Measurements from ENCODE around the gene KIAA0319L. TPM values are rescaled to one million over a fixed set of nuclear protein-coding genes. Genes with fewer than 3 reads are reported as not detected.
"Not testable (repeated sequence)": the region's sequence is repeated elsewhere in the genome, so short reads cannot be mapped to it uniquely, and the experiment has no call there.

Gene KIAA0319L
- total RNA-seq, 1 donor from 2014 or later, result 80.3 TPM

DNA sequence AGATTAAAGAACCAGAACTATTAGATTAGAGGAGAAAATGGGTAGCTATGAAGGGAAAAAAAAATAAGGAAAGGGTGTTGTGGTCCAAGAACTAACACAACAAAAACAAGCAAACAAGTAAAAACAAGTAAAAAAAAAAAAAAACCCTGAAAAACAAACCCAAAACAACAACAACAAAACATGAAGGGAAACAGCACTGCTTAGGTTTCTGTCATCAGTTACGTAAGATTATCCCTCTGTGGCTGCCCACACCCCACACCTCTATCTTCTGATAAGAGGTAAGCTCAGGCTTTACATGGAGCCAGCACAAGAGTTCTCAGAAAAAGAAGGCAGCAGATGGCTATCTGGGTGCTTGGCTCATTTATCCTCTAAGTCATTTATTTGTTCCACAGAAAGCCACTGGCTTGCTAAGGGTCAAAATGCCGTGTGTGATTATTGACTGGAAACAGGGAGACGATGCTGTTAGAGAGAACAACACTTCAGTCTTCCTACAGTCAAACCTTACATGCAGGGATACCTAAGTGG, 57.5 kb downstream of the KIAA0319L start:
- intact Hi-C loops (cut with micrococcal nuclease), result loop anchor here (1.0 kb wide), 1 partner anchor 8 kb away; no protein-coding TSS in a partner anchor

DNA sequence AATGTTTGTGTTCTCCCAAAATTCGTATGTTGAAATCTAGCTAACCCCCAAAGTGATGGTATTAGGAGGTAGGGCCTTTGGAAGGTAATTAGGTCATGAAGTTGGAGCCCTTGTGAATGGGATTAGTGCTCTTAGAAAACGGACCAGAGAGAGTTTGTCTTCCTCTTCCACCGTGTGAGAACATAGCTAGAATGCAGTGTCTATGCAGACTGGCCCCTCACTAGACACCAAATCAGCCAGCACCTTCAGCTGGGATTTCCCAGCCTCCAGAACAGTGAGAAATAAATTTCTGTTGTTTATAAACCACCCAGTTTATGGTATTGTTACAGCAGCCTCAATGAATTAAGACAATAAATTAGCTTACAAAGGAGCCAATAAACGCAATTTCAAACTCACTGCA, 58.0 kb downstream of the KIAA0319L start:
- intact Hi-C loops (cut with micrococcal nuclease), result loop anchor here (1.0 kb wide), 1 partner anchor 8 kb away; no protein-coding TSS in a partner anchor

GRCh38 chr1:35497571-35497970, 59.6 kb downstream of the KIAA0319L start:
- intact Hi-C loops (cut with micrococcal nuclease), result no loop called here

GRCh38 chr1:35490250-35490649, 67.0 kb downstream of the KIAA0319L start:
- intact Hi-C loops (cut with micrococcal nuclease), result no loop called here

DNA sequence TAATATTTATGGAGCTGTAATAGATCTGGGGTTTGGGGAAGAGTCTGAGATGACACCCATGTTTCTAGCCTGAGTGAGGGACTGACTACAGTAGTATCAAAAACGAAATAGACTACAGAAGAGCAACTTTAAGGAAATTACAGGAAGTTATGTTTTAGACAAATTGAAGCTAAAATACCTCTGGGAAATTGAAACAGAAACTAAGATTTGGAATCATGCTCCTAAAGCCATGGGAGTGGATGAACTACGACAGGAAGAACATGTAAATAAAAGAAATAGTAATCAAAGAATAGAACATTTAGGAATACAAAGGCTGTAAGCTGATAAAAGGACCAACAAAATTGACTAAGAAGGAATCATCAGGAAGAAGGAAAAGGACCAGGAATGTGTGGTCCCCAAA, 68.9 kb downstream of the KIAA0319L start:
- intact Hi-C loops (cut with micrococcal nuclease), result no loop called here

DNA sequence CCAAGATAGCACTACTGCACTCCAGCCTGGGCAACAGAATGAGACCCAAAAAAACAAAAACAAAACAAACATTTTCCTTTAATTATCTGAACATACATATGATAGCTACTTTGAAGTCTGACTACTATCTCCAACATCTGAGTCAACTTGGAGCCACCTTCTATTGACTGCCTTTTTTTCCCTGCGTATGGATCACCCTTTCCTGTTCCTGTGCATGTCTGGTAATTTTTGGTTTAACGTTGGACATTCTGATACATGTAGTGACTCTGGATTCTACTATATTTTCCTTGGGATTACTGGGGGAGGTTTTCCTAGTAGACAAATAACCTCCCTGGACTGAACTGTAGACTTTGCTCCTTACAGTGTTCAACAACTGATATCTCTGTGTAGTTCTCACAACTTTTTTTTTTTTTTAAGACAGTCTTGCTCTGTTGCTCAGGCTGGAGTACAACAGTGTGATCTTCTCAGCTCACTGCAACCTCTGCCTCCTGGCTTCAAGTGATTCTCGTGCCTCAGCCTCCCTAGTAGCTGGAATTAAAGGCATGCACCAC, 70.3 kb downstream of the KIAA0319L start:
- intact Hi-C loops (cut with micrococcal nuclease), result no loop called here

- intact Hi-C loops (cut with micrococcal nuclease), result no loop called here
These were observed 76.0 kb downstream of the KIAA0319L start for GRCh38 chr1:35481229-35481628.

DNA sequence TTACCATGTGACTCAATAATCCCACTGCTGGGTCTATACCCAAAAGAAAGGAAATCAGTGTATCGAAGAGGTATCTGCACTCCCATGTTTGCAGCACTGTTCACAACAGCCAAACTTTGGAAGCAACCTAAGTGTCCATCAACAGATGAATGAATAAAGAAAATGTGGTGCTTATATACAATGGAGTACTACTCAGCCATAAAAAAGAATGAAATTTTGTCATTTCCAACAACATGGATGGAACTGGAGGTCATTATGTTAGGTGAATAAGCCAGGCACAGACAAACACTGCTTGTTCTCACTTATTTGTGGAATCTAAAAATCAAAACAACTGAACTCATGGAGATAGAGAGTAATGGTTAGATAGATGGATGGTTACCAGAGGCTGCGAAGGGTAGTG, 79.3 kb downstream of the KIAA0319L start:
- intact Hi-C loops (cut with micrococcal nuclease), result no loop called here

- intact Hi-C loops (cut with micrococcal nuclease), result no loop called here
These were observed 81.1 kb downstream of the KIAA0319L start for GRCh38 chr1:35475856-35476674.

- intact Hi-C loops (cut with micrococcal nuclease), result no loop called here
These were observed 81.8 kb downstream of the KIAA0319L start for GRCh38 chr1:35475356-35475755.

DNA sequence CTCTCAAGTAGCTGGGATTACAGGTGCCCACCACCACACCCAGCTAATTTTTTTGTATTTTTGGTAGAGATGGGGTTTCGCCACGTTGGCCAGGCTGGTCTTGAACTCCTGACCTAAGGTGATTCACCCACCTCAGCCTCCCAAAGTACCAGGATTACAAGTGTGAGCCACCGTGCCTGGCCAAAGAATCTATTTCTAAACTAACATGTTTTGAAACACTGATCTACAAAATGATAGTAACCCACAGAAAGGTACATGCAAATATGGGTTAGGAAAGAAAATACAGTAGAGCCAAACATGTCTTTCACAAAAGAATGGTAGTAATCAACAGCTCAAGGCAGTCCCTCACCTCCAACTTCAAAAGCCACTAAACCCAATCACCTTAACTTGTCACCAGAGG, 84.0 kb downstream of the KIAA0319L start:
- intact Hi-C loops (cut with micrococcal nuclease), result not testable (repeated sequence)

DNA sequence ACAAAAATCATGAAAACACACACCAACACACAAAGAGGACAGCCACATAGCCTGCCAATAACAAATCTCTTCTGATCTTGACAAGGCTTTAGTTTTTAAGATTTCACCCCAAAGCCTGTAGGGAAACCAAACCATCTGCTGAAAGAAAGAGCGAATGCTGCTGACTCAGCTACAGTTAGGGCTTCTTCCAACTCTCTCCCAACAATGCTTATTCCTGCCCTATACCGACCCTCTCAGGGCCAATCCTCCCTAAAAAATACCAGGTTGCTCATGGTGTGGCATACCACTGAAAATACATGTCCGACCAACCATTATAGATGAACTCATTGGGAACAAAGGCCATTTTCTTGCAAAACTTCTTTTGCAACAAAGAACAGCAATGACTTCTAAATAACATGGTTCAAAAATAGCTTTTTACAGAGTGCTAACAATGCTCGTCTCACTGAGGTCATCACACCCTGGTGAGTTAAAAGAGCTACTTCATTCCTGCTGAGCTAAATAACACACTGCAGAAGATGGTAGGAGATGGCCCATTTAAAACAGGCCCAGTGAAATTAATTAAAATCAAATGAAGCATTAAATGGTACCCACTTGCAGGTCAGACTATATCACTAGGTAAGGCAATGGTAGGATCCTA, 86.1 kb downstream of the KIAA0319L start:
- intact Hi-C loops (cut with micrococcal nuclease), result no loop called here

DNA sequence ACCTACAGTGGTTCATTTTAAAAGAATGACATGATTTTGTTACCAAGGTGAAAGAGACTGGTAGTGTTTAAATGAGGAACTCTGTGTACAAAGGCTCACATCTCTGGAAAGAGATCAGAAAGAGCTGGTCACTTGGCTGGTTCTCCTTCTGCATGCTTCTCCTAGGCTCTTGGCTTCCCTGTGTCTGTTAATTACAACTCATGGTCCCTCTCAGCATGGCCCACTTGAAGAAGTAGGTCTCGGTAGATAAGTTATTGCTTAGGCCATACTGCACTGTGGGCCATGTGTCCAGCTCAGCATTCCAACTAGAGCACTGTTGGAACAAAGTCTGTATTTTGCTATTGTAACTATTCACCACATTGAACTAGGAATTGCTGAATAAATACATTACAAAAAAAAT, 91.1 kb downstream of the KIAA0319L start:
- intact Hi-C loops (cut with micrococcal nuclease), result no loop called here

GRCh38 chr1:35463749-35464148, 93.5 kb downstream of the KIAA0319L start:
- intact Hi-C loops (cut with micrococcal nuclease), result not testable (repeated sequence)

GRCh38 chr1:35463232-35463631, 94.0 kb downstream of the KIAA0319L start:
- intact Hi-C loops (cut with micrococcal nuclease), result no loop called here

DNA sequence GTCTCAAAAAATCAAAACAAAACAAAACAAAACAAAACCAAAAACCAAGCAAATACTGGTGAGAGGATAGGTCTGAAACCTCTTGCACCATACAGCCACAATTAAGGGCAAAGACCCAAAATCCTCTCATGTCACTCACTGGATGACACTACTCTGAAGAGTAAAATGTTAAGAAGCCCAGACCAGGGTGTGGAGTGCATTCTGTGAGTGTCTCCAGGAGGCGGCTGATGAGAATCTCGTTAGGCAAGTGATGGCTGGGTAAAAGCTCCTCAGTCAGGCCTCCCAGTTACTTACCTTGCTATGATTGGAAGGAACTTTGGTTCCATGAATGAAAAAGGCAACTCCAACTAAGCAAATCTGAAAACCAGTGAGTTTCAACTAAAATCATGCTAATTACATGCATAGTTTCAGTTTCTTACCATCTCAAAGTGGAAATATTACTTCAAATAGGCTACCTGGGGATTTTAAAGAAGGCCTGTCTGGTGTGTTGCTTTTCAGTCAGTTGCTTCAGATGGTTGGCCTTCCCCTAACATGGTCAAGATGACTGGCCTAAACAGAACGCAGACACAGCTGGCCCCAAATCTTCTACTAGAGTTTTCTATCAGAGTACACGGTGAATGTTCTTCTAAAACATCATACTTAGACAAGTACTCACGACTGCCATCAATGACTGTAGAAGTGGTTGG, 95.1 kb downstream of the KIAA0319L start:
- intact Hi-C loops (cut with micrococcal nuclease), result no loop called here

DNA sequence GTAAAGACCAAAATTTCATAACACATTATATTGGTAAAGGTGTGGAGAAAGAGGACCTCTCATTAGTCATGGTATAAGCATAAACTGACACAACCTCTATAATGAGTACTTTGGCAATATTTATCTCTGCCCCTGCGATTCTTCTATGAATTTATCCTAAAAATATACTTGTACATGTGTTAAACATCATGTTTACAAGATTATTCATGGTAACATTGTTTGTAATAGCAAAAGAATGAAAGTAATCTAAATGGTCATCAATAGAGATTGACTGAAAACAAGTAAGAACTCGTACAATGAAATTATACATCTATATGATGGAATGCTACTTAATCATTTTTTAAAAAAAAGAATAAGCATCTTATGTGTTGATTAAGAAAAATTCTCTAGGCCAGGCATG, 96.4 kb downstream of the KIAA0319L start:
- intact Hi-C loops (cut with micrococcal nuclease), result no loop called here

DNA sequence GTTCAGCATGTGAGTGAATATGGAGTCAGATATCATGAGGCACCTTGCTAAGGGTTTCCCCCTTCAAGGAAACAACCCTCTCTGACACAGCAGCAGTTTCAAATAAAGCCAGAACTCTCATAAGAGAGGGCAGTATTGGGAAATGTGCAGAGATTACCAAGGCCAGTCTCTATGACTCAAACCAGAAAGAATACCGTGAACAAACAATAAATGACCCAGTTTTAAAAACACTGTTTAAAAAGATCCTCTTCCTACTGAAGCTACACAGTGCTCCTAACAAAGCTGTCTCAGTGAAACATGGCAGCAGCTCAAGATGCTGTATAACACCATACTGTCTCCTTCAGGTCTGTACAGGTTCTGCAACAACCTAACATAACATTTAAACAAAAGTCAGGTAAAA, 102.6 kb downstream of the KIAA0319L start:
- intact Hi-C loops (cut with micrococcal nuclease), result no loop called here

- intact Hi-C loops (cut with micrococcal nuclease), result no loop called here
These were observed 103.0 kb downstream of the KIAA0319L start for GRCh38 chr1:35454176-35454575.

GRCh38 chr1:35453031-35453430, 104.2 kb downstream of the KIAA0319L start:
- intact Hi-C loops (cut with micrococcal nuclease), result no loop called here

DNA sequence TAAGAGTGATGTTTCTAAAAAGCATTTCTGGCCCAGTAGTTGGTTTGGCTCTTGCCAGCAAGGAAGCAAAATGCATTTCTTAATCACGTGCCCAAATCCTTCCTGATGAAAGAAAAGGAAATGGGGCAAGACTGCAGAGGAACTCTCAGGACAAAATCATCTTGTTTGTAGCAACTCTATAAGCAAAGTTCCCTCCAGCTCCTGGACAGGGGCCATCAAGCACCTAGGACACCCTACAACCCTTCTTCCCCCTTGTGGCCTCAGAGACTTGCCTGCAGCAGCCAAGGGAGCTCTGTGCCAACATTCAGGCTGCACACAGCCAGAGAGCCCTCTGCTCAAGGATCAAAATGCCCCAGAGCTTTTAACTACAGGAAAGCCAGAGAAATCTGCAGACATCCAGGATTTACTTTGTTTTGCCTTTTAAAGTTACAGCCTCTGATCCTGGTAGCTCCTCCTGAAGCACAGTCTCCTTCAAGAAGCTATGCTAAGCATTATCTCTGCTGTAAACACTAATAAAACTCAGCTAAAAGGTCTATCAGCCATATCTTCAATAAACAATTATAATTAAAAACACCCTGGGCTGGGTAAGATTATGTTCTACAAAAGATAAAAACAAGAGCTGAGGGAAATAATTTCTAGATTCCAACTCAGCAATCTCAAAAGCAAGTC, 105.0 kb downstream of the KIAA0319L start:
- intact Hi-C loops (cut with micrococcal nuclease), result no loop called here

Data from T-helper 1 cell treated with Interleukin-12 subunit alpha and Interleukin-12 subunit beta and Interleukin-4 antibody, amounts not matched to agents 30 ng/mL and 1 ng/mL, for 36 hours (primary cell).